ENCODE results near the gene BCAS4. TPM values are rescaled to one million over a fixed set of nuclear protein-coding genes. Genes with fewer than 3 reads are reported as not detected.

The BCAS4 gene
- total RNA-seq, 4 donors from 2014 or later, result 0.18 to 2.3 (median 0.54) TPM

GRCh38 chr20:50868509-50869495 is 73.9 kb downstream of the BCAS4 start:
- Histone ChIP-seq H3K36me3 (no peaks in the 10 kb centered on the region), H3K27me3 (no peaks in the 10 kb centered on the region), H3K4me1 (peaks cover 6 to 24% (median 6%) of the 10 kb centered on the region in 3 donors), H3K27ac (peak overlapping the region in 2 of 4 donors; percentile 14 to 30), H3K9me3 (no peaks in the 10 kb centered on the region), H3K4me3 (no peak overlapping the region)
- WGBS, 2 donors, result 71 to 84% methylated on average over 6 to 8 of the region's 11 CpGs
- no peak for TF ChIP-seq CTCF (IDR thresholded peaks at IDR 0.05)
- TF ChIP-seq POLR2A (IDR thresholded peaks at IDR 0.05), result no peak
- intact Hi-C loops (cut with DNase I), result no loop called here
- no peak for DNase-seq

GRCh38 chr20:50870561-50871161 is 75.8 kb downstream of the BCAS4 start:
- 92% methylated on average over 7 of the region's 19 CpGs; no CpG with 5 or more reads in 1 of the 2 donors for WGBS, 2 donors
- Histone ChIP-seq H3K9me3 (no peaks in the 10 kb centered on the region), H3K4me3 (no peak overlapping the region), H3K27me3 (no peaks in the 10 kb centered on the region), H3K36me3 (no peaks in the 10 kb centered on the region), H3K4me1 (peaks cover 4 to 19% (median 6%) of the 10 kb centered on the region in 3 donors), H3K27ac (no peak overlapping the region)
- intact Hi-C loops (cut with DNase I), result no loop called here
- no peak for TF ChIP-seq CTCF (IDR thresholded peaks at IDR 0.05)
- TF ChIP-seq POLR2A (IDR thresholded peaks at IDR 0.05), result no peak
- no peak for DNase-seq

GRCh38 chr20:50872560-50873425 is 77.9 kb downstream of the BCAS4 start:
- 69 to 84% methylated on average over 11 to 12 of the region's 16 CpGs for WGBS, 2 donors
- Histone ChIP-seq H3K27ac (no peak overlapping the region), H3K27me3 (no peaks in the 10 kb centered on the region), H3K9me3 (no peaks in the 10 kb centered on the region), H3K36me3 (peaks cover 0 to 14% (median 0%) of the 10 kb centered on the region in 3 donors), H3K4me3 (no peak overlapping the region), H3K4me1 (peaks cover 0 to 13% (median 3%) of the 10 kb centered on the region in 3 donors)
- TF ChIP-seq CTCF (IDR thresholded peaks at IDR 0.05) (no peak), POLR2A (IDR thresholded peaks at IDR 0.05) (no peak)
- intact Hi-C loops (cut with DNase I), result no loop called here
- no peak for DNase-seq

- Histone ChIP-seq H3K36me3 (peaks cover 0 to 14% (median 0%) of the 10 kb centered on the region in 3 donors), H3K27ac (no peak overlapping the region), H3K4me1 (peaks cover 0 to 7% (median 3%) of the 10 kb centered on the region in 3 donors), H3K4me3 (no peak overlapping the region), H3K27me3 (no peaks in the 10 kb centered on the region), H3K9me3 (no peaks in the 10 kb centered on the region)
- intact Hi-C loops (cut with DNase I), result no loop called here
- 82 to 94% methylated on average over 5 to 10 of the region's 10 CpGs for WGBS, 2 donors
- DNase-seq, result no peak
- TF ChIP-seq CTCF (IDR thresholded peaks at IDR 0.05), result no peak
- no peak for TF ChIP-seq POLR2A (IDR thresholded peaks at IDR 0.05)
These were observed 78.7 kb downstream of the BCAS4 start for GRCh38 chr20:50873585-50873984.

All from esophagus squamous epithelium (tissue), 5 donors.